Endometrial microvascular endothelial cells (primary cell): ENCODE results near the gene VRK1. TPM values are rescaled to one million over a fixed set of nuclear protein-coding genes. Genes with fewer than 3 reads are reported as not detected.
"Not testable (repeated sequence)": the region's sequence is repeated elsewhere in the genome, so short reads cannot be mapped to it uniquely, and the experiment has no call there.

Experiments
- in situ Hi-C: cut with HindIII; loops from 2 replicates; pipeline ENCODE4 v1.10.0; 2017; ENCODE audit warnings: low sequenced_read_pairs, low pct_unique_long_range_greater_than_20kb; ENCODE audit errors: inconsistent ontology term
- total RNA-seq: library from RNA; depleted of rRNA; stranded (reverse); fragments of >200 nt; gene quantifications from one replicate; pipeline ENCODE4 v1.2.3, GENCODE V29; 2015; ENCODE audit errors: inconsistent ontology term

Gene VRK1
- 17.5 TPM for total RNA-seq

DNA sequence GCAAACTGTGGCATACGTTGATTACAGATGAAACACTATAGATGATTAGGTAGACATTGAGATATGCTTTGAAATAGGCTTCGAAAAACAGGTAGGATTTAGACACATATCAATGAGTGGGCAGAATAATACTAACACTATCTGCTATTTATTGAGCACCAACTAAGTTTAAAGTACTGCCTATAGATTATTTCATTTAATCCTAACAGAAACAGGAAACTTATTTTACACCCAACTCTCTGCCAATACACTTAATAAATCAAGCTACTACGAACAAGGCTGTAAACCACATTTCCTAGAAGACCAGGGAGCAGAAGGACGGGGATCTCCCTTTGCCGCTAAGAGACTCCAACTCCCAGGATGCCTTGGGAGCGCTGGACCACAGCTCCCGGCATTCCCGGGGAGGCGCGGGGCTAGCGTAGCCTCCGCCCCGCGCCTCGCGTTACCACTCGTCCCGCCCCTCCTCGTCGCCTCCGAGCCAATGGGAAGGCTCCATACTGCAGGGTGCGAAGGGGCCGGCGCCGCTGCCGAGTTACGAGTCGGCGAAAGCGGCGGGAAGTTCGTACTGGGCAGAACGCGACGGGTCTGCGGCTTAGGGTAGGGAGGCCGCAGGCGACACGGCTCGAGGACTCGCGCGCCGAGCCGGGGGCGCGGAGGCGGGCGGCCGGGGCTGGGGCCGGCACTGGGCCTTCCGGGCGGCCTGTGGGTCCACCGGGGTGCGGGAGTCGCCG, at the start of gene VRK1:
Gene VRK1 (plus strand): TSS at position 532 of the 731 bp plus-strand sequence. CDS start 36,090 bp downstream, outside the sequence.
- in situ Hi-C loops = no loop called here

- in situ Hi-C loops = no loop called here
Measured at GRCh38 chr14:96747608-96748007, 49.6 kb upstream of the VRK1 start.

DNA sequence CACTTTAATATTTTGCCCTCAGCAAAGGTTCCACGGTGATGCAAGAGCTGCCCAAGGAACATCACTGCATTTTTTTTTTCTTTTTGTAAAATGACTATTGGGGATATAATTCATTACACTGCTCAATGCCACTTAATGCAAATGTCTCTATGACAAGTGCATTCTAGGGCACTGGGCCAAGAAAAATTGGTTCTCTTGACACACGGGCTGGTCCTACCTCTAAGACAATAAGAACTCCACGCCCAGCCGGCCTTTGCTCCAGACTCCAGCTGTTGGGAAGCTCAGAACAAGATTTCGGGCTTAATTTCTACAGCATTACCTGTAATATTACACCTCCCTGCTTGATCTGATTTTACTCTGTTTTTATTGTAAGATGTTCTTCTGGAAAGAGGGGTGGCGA, 48.8 kb upstream of the VRK1 start:
- in situ Hi-C loops = no loop called here

- in situ Hi-C loops = no loop called here
Measured at GRCh38 chr14:96751505-96751904, 45.7 kb upstream of the VRK1 start.

GRCh38 chr14:96752125-96752524, 45.1 kb upstream of the VRK1 start:
- in situ Hi-C loops = no loop called here

GRCh38 chr14:96752594-96752993, 44.6 kb upstream of the VRK1 start:
- in situ Hi-C loops = no loop called here

DNA sequence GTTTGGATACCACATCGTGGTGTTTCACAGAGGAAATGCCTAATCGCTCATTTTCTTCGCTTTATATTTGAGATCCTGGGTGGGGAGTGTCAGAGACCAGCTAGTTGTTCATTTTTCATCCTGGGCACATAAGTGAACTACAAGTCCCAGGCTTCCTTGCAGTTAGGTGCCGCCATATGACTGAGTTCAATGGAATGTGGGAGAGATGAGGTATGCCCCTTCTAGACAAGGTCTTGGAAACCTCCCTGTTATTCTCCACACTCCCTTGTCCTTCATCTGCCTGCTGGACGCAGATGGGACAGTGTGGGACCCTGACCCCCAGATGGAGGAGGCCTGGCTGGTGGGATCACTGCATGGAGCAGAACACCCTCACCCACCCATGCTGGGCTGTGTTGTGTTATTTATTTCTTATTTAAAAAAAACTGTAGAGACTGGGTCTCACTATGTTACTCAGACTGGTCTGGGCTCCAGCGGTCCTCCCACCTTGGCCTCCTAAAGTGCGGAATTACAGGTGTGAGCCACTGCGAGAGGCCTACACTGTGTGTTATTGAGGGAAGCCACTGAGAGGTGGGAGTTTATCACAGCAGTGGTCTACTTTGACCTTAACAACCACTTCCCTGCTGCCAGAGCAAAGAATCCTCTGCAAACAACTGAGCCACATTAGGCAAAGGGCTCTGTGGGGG, 42.9 kb upstream of the VRK1 start:
- in situ Hi-C loops = no loop called here

- in situ Hi-C loops = no loop called here
Measured at GRCh38 chr14:96754845-96755184, 42.4 kb upstream of the VRK1 start.

DNA sequence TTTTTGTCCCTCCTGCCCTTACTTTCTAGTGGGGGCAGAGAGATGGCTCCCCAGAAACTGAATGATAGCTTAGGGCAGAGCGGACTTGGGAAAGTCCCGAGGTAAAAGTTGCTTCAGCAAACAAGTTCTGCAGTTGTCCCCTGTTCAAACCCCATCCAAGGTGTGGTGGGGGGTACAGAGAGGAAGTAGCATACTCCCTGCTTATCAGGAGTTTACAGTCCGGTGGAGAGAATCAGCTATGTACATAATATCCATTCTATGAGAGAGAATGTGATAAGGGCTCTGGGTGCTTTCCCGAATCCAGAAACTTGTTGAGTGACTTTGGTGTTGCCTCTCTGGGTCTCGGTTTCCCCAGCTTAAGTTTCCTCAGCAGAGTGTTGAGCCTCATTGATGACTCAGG, 40.4 kb upstream of the VRK1 start:
- in situ Hi-C loops = no loop called here

- in situ Hi-C loops = no loop called here
Measured at GRCh38 chr14:96757456-96757855, 39.7 kb upstream of the VRK1 start.

GRCh38 chr14:96761066-96761465, 36.1 kb upstream of the VRK1 start:
- in situ Hi-C loops = no loop called here

DNA sequence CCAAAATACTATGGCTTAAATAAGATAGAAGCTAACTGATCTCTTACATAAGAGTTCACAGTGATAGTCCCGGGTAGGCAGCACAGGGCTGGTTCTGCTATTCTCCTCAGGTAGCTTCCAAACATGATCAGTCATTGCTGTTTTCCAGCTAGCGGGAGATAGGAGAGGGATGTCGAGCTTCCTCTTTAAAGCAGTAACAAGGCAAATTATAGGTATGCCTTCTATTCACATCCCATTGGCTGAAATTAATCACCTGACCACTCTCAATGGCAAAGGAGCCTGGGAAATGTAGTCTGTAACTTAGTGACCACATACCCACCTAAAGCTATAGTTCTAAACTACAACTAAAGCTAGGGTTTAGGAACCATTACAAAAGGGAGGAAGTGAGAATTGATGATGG, 34.5 kb upstream of the VRK1 start:
- in situ Hi-C loops = no loop called here

- in situ Hi-C loops = no loop called here
Measured at GRCh38 chr14:96764012-96764411, 33.2 kb upstream of the VRK1 start.

- in situ Hi-C loops = not testable (repeated sequence)
Measured at GRCh38 chr14:96765205-96765604, 32.0 kb upstream of the VRK1 start.

DNA sequence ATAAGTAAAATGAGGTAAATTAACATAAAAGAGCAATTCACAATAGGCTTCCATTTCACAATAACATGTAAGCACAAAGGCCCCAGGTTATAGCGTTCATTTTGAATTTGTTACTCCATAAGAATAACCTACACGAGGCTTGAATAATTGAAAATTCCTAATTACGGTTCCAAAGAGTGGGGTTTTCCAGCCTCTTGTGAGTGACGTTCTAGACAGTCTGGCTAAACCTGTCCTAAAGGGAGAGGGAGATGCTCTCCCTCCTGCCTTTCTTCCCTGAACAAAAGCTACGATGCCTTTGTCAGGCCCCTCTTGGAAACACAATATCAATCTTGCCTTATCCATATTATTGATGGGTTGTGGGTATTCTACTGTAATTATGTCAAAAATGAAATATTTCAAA, 24.3 kb upstream of the VRK1 start:
- in situ Hi-C loops = no loop called here

- in situ Hi-C loops = no loop called here
Measured at GRCh38 chr14:96776791-96777190, 20.4 kb upstream of the VRK1 start.

DNA sequence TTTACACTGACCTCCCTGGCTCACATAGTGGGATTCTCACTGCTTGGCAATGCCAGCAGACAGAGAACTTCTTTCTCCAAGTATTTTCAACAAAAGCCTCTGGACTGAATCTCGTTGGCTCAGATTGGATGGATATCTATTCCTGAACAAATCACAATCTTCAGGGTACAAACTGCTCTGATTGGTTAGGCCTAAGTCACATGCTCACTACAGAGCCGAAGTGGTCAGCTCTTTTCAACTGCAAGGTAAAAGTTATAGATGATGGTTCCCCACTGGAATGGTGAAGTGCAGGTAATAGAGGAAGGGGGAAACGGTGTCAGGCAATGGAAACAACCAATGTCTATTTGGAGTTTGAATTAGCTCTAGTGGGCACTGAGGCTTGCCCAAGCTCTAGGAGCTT, 16.7 kb upstream of the VRK1 start:
- in situ Hi-C loops = no loop called here

DNA sequence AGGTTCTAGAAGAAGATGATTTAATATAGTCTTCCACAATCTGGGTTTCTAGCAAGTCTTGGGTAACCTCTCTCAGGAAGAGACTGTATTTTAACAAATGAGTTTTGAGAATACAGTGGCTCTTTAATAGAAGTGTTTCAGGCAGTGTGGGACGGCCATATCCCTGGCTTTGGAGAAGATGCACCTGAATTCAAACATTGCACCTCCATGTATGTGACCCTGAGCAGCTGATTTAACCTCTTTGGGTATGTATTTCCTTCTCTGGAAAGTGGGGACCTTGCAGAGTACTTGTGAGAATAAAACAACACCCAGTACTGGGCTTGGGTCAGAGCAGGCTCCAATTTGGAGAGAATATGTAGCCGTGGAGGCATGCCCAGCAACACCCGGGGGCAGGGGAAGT, 15.8 kb upstream of the VRK1 start:
- in situ Hi-C loops = no loop called here

DNA sequence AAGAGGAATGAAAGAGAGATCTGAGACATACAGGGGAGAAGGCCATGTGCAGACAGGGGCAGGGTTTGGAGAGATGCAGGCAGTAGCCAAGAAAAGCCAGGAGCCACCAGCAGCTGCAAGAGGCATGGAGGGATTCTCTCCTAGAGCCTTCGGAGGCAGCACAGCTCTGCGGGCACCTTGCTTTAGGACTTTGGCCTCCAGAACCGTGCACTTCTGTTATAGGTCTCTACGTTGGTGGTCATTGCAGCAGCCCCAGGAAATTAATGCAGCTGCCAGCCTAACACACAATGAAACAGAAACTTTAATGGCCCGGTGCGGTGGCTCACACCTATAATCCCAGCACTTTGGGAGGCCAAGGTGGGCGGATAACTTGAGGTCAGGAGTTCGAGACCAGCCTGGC, 14.7 kb upstream of the VRK1 start:
- in situ Hi-C loops = no loop called here

- in situ Hi-C loops = no loop called here
Measured at GRCh38 chr14:96783043-96783914, 13.9 kb upstream of the VRK1 start.
